Measurements from ENCODE around the gene RAP1A.

DNA sequence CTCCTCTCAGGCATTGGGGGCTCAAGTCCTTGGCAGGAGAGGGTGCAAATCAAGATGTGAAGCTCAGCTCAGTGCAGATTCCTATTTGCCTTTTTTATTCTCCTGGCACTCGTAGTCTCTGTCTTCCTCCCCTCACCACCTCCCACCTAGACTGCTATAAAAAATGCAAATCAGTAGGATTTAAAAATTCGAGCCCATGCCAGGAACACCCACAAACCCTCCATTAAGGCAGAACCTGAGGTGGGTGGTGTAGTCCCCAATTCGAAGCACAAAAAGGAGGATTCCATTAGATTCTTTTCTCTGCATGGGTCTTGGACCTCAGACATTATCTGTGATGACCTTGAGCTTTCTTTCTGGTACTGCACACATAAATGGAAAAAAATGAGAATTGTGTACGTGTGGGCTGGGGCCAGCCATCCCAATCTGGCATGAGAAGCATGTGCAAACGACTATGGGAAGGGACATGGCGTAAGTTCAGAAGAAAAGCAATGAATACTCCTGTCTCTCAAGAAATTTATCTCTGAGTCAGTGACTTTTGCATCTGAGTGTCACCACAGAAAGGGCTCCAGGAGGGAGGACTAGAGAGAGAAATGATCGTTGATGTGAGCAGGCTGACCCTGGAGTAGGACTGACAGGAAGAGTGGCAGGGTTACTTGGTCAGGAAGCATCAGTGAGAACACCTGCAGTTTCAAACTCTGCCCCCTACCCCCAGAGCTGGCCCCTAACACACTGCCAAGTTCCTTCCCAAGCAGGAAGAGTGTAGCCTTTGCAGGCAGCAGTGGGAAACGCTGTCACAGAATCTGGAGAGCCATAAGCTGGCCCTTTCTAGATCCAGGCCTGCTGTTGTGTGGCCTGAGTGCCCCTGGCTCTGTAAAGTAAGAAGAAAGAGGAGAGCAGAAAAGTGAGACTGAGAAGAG is 117.9 kb downstream of the RAP1A start:
- TF ChIP-seq CTCF (IDR thresholded peaks at IDR 0.05) (no peak), POLR2A (IDR thresholded peaks at IDR 0.05; ENCODE audit: low read depth) (no peak), POLR2AphosphoS5 (IDR thresholded peaks at IDR 0.05) (no peak), EP300 (IDR thresholded peaks at IDR 0.05) (no peak)

Measured in esophagus muscularis mucosa (tissue), 4 donors.